ENCODE data around the gene HSD17B2.
"Not testable (repeated sequence)": the region's sequence is repeated elsewhere in the genome, so short reads cannot be mapped to it uniquely, and the experiment has no call there.

Gene HSD17B2

DNA sequence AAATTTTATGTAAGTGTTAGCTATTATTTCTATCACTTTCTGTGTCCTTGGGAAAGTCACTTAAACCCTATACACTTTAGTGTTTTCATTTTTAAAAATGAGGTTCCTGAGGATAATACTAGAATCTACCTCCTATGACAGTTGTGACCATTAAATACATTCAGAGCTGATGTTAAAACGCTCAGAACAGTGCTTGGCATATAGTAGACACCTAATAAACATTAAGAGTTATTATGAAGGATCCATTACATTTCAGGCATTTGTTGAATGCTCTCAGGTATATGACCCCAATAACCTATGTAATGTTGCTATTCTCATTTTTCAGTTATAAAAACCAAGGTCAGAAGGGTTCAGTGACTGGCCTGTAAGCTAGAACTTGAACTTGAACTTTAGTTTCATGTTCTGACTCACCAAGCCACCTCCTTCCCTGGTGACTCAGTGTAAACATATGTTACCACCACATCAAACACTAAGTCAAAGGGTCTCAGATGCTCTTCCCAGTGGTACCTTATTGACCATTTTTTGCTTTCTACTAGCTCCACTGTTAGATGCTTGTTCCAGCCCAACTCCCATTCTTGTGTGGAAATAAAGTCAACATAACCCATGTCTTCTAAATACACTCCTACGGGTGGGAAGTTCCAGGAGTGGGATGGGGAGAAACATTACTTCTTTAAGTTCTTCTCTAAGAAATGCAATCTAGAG lies 47.6 kb downstream of the HSD17B2 start:
- no peak for DNase-seq

- DNase-seq: no peak
Measured at GRCh38 chr16:82083710-82084353, 48.8 kb downstream of the HSD17B2 start.

DNA sequence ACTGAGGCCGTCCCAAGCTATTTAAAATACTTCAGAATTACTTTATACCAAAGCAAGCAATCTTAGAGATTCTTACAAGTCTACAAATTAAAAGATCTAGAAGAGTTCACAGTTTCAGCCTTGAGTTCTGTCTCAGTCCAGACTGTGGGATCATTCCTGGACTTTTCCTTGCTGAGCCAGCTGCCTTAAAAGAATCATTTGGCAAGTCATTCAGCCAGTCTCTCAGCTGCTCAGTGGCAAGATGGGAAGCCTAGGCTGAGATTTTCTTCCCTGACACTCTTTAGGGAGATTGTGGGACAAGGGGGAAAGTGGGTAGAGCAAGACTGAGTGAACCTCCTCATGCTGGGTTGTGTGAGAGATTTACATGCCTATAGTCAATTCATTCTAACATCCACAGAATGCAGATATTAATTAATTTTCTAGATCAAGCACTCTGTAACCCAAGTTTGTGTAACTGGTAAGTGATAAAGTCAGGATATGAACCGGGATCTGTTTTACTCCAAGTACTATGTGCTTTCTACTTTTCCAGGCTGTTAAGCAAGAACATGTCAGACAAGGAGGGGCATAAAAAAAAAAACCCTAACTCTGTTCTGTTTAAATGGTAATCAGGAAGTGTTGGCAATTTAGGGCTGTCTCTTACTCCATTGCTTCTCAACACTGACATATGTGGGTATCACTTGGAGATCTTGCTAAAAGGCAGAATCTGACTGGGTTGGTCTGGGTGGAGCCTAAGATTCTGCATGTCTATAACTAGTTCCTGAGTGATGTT lies 50.1 kb downstream of the HSD17B2 start:
- DNase-seq: no peak

DNA sequence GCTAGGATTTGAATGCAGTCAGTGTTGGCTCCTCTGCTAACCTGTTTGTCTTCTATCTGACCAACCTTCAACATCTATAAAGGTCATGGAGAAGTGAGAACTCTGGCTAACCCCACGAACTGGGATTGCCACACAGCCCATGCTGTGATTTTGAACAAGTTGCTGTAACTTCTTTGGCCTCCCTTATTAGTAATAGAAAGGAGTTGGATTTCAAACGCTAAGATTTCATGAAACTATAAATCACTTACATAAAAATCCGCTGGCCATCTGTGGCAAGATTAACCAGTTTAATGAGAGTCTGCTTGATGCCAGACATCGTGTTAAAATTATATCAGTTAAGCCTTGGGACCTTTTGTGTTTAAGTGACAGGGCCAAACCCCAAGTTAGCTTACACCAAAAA lies 53.4 kb downstream of the HSD17B2 start:
- DNase-seq: no peak

GRCh38 chr16:82091241-82091640 lies 56.2 kb downstream of the HSD17B2 start:
- no peak for DNase-seq

- DNase-seq: no peak
Measured at GRCh38 chr16:82092711-82093110, 57.7 kb downstream of the HSD17B2 start.

GRCh38 chr16:82093666-82094300 lies 58.7 kb downstream of the HSD17B2 start:
- DNase-seq: no peak

GRCh38 chr16:82094942-82095540 lies 60.0 kb downstream of the HSD17B2 start:
- DNase-seq: no peak

- no peak for DNase-seq
Measured at GRCh38 chr16:82096641-82097040, 61.6 kb downstream of the HSD17B2 start.

GRCh38 chr16:82105107-82105506 lies 70.1 kb downstream of the HSD17B2 start:
- DNase-seq: no peak

- DNase-seq: no peak
Measured at GRCh38 chr16:82108100-82108499, 73.0 kb downstream of the HSD17B2 start.

DNA sequence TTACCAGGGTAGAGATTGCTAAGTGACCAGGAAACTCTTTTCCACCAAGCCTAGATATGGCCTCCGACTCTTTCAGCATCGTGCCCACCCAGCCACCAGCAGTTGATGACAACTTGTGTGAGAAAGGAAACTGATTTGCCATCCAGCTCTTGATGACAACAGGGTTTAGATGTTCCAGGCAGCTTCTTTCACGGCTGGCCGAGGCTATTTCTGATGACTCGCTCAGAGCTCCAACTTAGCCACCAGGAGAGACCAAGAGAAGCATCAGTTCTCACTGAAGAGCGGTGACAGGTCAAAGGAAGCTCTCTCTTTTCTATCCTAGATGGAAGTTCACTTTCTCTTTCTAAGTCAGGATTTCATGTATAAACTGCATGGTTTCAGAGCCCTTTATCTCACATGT lies 73.7 kb downstream of the HSD17B2 start:
- no peak for DNase-seq

DNA sequence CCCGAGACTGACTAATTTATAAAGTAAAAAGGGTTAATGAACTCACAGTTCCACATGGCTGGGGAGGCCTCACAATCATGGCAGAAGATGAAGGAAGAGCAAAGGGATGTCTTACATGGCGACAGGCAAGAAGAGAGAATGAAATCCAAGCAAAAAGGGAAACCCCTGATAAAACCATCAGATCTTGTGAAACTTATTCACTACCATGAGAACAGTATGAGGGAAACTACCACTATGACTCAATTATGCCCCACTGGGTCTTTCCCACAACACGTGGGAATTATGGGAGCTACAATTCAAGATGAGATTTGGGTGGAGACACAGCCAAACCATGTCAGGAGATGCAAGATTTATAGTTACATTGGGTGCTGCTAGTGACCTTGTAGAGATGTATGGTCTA lies 74.2 kb downstream of the HSD17B2 start:
- not testable (repeated sequence) for DNase-seq

- DNase-seq: no peak
Measured at GRCh38 chr16:82111944-82112343, 76.9 kb downstream of the HSD17B2 start.

DNA sequence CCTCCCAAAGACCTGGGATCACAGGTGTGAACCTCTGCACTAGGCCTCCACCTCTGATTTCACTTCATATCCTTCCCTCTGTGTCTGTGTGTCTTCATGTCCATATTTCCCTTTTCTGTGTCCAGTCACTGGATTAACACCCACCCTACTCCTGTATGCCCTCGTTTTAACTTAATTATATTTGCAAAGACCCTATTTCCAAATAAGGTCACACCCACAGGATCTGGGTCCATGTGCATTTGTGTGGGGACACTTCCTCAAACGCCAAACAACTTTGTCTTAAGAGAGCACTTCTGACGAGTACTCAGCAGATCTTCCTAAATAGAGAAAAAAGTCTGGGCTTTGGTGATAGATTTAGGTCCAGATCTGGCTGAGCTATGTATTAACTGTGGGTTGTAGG lies 78.7 kb downstream of the HSD17B2 start:
- DNase-seq: no peak

GRCh38 chr16:82116535-82116934 lies 81.5 kb downstream of the HSD17B2 start:
- DNase-seq: no peak

DNA sequence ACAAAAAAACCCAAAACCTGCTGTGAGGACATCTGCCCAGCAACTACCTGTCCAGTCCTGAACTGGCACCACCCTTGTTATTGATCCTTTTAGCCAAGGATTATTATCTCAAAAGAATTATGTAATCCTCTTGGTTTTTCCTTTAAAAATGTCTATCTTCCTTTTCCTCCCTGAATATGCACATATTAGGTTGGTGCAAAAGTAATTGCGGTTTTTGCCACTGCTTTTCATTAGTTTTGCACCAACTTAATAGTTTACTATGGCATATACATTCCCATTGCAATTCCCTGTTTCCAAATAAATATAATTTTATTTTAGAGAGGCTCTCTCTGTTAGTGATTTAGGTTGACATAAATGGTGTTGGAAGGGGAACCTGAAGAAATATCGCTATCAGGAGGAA lies 83.7 kb downstream of the HSD17B2 start:
- no peak for DNase-seq

DNA sequence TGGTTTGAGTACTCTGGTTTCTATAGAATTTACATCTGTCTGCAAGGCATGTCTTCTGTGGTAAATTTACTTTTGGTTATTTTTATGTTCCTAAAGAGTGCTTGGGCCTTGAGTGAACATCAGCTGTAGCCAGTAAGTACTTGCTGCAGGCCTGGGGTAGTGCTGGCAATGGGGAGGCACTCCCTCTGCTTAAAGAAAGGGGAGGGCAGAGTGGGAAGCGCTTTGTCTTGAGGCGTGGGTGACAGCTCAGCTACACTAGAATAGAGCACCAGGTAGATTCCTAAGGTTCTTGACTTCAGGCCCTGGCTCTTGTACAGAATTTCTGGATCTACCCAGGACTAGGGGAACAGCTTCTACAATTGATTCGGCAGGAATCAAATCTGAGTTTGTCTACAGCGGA lies 84.4 kb downstream of the HSD17B2 start:
- DNase-seq: no peak

GRCh38 chr16:82124651-82125050 lies 89.6 kb downstream of the HSD17B2 start:
- no peak for DNase-seq

- DNase-seq: no peak
Measured at GRCh38 chr16:82129881-82130280, 94.8 kb downstream of the HSD17B2 start.

GRCh38 chr16:82133798-82134197 lies 98.7 kb downstream of the HSD17B2 start:
- no peak for DNase-seq

GRCh38 chr16:82134846-82135245 lies 99.8 kb downstream of the HSD17B2 start:
- no peak for DNase-seq

DNA sequence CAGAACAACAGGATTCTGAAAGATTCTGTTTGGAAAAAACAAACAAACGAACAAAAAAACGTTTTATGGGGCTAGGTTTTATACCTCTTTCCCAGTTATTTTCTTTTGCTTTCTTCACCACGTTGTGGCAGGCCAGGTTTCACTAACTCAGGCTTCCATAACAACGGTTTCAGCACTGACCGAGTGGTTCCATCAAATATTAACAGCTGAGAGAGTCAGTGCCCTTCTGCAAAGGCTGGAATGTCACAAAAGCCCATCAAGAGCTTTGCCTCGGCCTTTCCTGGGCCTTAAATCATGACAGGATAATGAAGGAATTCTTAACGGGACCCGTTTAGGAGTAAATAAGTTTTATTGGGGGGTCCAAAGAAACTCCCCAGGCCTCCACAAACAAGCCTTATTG lies 100.8 kb downstream of the HSD17B2 start:
- no peak for DNase-seq
